ENCODE measurements around the gene ZNF226. TPM values are rescaled to one million over a fixed set of nuclear protein-coding genes. Genes with fewer than 3 reads are reported as not detected.
"Not testable (repeated sequence)": the region's sequence is repeated elsewhere in the genome, so short reads cannot be mapped to it uniquely, and the experiment has no call there.

The ZNF226 gene
- total RNA-seq, 4 donors from 2014 or later: 14.7 to 28.2 (median 20.5) TPM

GRCh38 chr19:44212250-44212865, 47.5 kb downstream of the ZNF226 start, which contains the start of gene ZNF227:
Gene ZNF227, plus strand, starts transcription at chr19:44212532. Its CDS starts 5,261 bp downstream, at chr19:44217793.
- Histone ChIP-seq H3K27me3 (no peaks in the 10 kb centered on the region), H3K4me1 (peaks cover 0 to 14% (median 4%) of the 10 kb centered on the region in 3 donors), H3K36me3 (peaks cover 0 to 32% of the 10 kb centered on the region in 2 donors), H3K27ac (peak within 1 kb of the TSS; percentile 47 to 90 (median 86)), H3K9me3 (peaks cover 0 to under 1% (median 0%) of the 10 kb centered on the region in 3 donors), H3K4me3 (peak within 1 kb of the TSS; percentile 56 to 71)
- TF ChIP-seq EP300 (IDR thresholded peaks at IDR 0.05) (no peak), POLR2AphosphoS5 (IDR thresholded peaks at IDR 0.05) (peak; percentile 90), POLR2A (IDR thresholded peaks at IDR 0.05) (peak; percentile 3 to 42)
- TF ChIP-seq, protein P1, sequence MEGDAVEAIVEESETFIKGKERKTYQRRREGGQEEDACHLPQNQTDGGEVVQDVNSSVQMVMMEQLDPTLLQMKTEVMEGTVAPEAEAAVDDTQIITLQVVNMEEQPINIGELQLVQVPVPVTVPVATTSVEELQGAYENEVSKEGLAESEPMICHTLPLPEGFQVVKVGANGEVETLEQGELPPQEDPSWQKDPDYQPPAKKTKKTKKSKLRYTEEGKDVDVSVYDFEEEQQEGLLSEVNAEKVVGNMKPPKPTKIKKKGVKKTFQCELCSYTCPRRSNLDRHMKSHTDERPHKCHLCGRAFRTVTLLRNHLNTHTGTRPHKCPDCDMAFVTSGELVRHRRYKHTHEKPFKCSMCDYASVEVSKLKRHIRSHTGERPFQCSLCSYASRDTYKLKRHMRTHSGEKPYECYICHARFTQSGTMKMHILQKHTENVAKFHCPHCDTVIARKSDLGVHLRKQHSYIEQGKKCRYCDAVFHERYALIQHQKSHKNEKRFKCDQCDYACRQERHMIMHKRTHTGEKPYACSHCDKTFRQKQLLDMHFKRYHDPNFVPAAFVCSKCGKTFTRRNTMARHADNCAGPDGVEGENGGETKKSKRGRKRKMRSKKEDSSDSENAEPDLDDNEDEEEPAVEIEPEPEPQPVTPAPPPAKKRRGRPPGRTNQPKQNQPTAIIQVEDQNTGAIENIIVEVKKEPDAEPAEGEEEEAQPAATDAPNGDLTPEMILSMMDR (IDR thresholded peaks at IDR 0.05): no peak
- peak; percentile 99 for ATAC-seq
- WGBS, 2 donors (ENCODE audit: low coverage in 1 of 2): 0 to 2% methylated on average over 8 to 10 of the region's 37 CpGs

DNA sequence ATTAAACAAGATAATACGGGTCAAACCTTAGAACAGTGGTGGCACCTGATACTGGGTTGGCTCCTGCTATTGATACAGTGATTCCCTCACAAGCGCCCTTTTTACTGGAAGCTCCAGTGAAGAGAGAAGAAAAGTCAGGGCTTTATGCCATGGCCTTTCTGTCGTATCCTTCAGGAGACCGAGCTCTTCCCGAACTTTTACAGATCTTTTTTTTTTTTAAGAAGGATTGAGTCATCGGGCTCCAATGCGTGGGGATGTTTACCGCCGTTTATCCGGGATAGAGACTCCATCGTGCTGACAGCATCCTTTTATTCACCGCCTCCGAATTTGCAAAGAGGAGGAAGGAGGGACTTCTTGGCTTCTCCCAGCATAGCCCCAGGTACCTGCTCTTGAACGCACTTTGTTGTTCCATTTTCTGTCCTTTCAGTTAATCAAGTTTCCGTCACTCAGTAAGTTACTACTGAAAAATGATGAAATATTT, 48.0 kb downstream of the ZNF226 start:
- TF ChIP-seq EP300 (IDR thresholded peaks at IDR 0.05): no peak
- TF ChIP-seq POLR2AphosphoS5 (IDR thresholded peaks at IDR 0.05): no peak
- no peak for TF ChIP-seq POLR2A (IDR thresholded peaks at IDR 0.05)
- TF ChIP-seq, protein P1 (IDR thresholded peaks at IDR 0.05): no peak
- peak overlapping the region; percentile 47 to 90 (median 86) for H3K27ac ChIP-seq
- 3 to 20% methylated on average over 2 to 15 of the region's 15 CpGs for WGBS, 2 donors (ENCODE audit: low coverage in 1 of 2)
- H3K4me1 ChIP-seq: peaks cover 0 to 14% (median 4%) of the 10 kb centered on the region in 3 donors
- peaks cover 0 to 4% (median 0%) of the 10 kb centered on the region in 3 donors for H3K9me3 ChIP-seq
- no peak for ATAC-seq
- H3K4me3 ChIP-seq: peak overlapping the region; percentile 56 to 71
- peaks cover 0 to 38% of the 10 kb centered on the region in 2 donors for H3K36me3 ChIP-seq
- no peaks in the 10 kb centered on the region for H3K27me3 ChIP-seq

DNA sequence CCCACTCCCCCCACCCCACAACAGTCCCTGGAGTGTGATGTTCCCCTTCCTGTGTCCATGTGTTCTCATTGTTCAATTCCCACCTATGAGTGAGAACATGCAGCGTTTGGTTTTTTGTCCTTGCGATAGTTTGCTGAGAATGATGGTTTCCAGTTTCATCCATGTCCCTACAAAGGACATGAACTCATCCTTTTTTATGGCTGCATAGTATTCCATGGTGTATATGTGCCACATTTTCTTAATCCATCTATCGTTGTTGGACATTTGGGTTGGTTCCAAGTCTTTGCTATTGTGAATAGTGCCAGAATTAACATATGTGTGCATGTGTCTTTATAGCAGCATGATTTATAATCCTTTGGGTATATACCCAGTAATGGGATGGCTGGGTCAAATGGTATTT, 55.0 kb downstream of the ZNF226 start:
- peaks cover 0 to 36% (median 0%) of the 10 kb centered on the region in 3 donors for H3K9me3 ChIP-seq
- ATAC-seq, H3K27ac ChIP-seq, H3K27me3 ChIP-seq, H3K4me3 ChIP-seq, H3K4me1 ChIP-seq: not testable (repeated sequence)
- 93 to 100% methylated on average over 1 to 3 of the region's 3 CpGs for WGBS, 2 donors (ENCODE audit: low coverage in 1 of 2)
- H3K36me3 ChIP-seq: peaks cover 0 to 64% of the 10 kb centered on the region in 2 donors

GRCh38 chr19:44220761-44221160, 55.9 kb downstream of the ZNF226 start:
- H3K36me3 ChIP-seq: peaks cover 0 to 62% of the 10 kb centered on the region in 2 donors
- H3K4me1 ChIP-seq, H3K27ac ChIP-seq, H3K4me3 ChIP-seq, H3K27me3 ChIP-seq, ATAC-seq: not testable (repeated sequence)
- H3K9me3 ChIP-seq: peaks cover 0 to 43% (median 0%) of the 10 kb centered on the region in 3 donors
- WGBS, 2 donors (ENCODE audit: low coverage in 1 of 2): 100% methylated on average over 1 to 4 of the region's 6 CpGs

DNA sequence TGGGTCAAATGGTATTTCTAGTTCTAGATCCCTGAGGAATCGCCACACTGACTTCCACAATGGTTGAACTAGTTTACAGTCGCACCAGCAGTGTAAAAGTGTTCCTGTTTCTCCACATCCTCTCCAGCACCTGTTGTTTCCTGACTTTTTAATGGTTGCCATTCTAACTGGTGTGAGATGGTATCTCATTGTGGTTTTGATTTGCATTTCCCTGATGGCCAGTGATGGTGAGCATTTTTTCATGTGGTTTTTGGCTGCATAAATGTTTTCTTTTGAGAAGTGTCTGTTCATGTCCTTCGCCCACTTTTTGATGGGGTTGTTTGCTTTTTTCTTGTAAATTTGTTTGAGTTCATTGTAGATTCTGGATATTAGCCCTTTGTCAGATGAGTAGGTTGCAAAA, 56.4 kb downstream of the ZNF226 start:
- 92% methylated on average over 2 of the region's 3 CpGs; no CpG with 5 or more reads in 1 of the 2 donors for WGBS, 2 donors (ENCODE audit: low coverage in 1 of 2)
- peaks cover 0 to 62% of the 10 kb centered on the region in 2 donors for H3K36me3 ChIP-seq

More for the DNA sequence above, 56.4 kb downstream of the ZNF226 start:
- H3K4me1 ChIP-seq, H3K27ac ChIP-seq, H3K4me3 ChIP-seq, ATAC-seq, H3K27me3 ChIP-seq: not testable (repeated sequence)
- H3K9me3 ChIP-seq: peaks cover 0 to 48% (median 0%) of the 10 kb centered on the region in 3 donors

Other genes with a start within 250 kb of the ZNF226 start
- 10 to 100 TPM in 3 of 4 donors, 1 to 10 TPM in 1; 9.7 to 16.7 (median 12.0) TPM for gene ZNF45, start 229.8 kb upstream of the ZNF226 start, total RNA-seq
- gene ZNF221, start 213.9 kb upstream of the ZNF226 start, total RNA-seq: 10 to 100 TPM in 1 of 4 donors, 1 to 10 TPM in 3; 4.2 to 14.3 (median 6.2) TPM
- gene ZNF155, start 180.9 kb upstream of the ZNF226 start, total RNA-seq: 1 to 10 TPM; 6.2 to 6.9 (median 6.4) TPM
- gene ZNF230, start 162.1 kb upstream of the ZNF226 start, total RNA-seq: 1 to 10 TPM; 2.8 to 6.1 (median 3.7) TPM
- gene ZNF222, start 139.7 kb upstream of the ZNF226 start, total RNA-seq: 1 to 10 TPM; 2.0 to 4.9 (median 2.5) TPM
- 1 to 10 TPM; 2.3 to 5.5 (median 4.4) TPM for gene ZNF223, start 113.1 kb upstream of the ZNF226 start, total RNA-seq
- 1 to 10 TPM; 2.0 to 2.5 (median 2.4) TPM for gene ZNF284, start 92.9 kb upstream of the ZNF226 start, total RNA-seq
- 10 to 100 TPM; 12.5 to 33.0 (median 16.8) TPM for gene ZNF224, start 70.7 kb upstream of the ZNF226 start, total RNA-seq
- gene ZNF225, start 51.7 kb upstream of the ZNF226 start, total RNA-seq: 1 to 10 TPM; 4.3 to 4.5 (median 4.4) TPM
- gene ZNF234, start 23.5 kb upstream of the ZNF226 start, total RNA-seq: 1 to 10 TPM; 6.7 to 9.3 (median 7.1) TPM
- gene ZNF227, start 47.4 kb downstream of the ZNF226 start, total RNA-seq: 10 to 100 TPM; 10.6 to 19.3 (median 14.7) TPM
- 1 to 10 TPM in 3 of 4 donors, under 1 TPM in 1; 0.37 to 1.9 (median 1.4) TPM for gene ZNF233, start 94.8 kb downstream of the ZNF226 start, total RNA-seq
- 10 to 100 TPM in 1 of 4 donors, 1 to 10 TPM in 3; 5.6 to 15.6 (median 7.9) TPM for gene ZNF235, start 139.9 kb downstream of the ZNF226 start, total RNA-seq
- 10 to 100 TPM in 1 of 4 donors, 1 to 10 TPM in 3; 4.3 to 10.9 (median 5.1) TPM for gene ZNF112, start 191.6 kb downstream of the ZNF226 start, total RNA-seq
- 1 to 10 TPM; 2.7 to 6.6 (median 4.3) TPM for gene ZNF285, start 236.5 kb downstream of the ZNF226 start, total RNA-seq

Data from gastroesophageal sphincter (tissue), 4 donors.